Parathyroid adenoma (tissue), 2 donors: ENCODE measurements around the gene SLC25A34.
A peak's percentile ranks its signal among the peaks of the same experiment; 100 is the strongest.

ENCODE experiments used
- H2AFZ ChIP-seq: fragments of 300-600 bp; sonication (generic); one replicate; pipeline ENCODE4 v1.7.0; 2017; ENCODE audit warnings: antibody characterized with exemption, mild to moderate bottlenecking
- H3K27ac ChIP-seq: fragments of 300-600 bp; sonication (generic); one replicate; pipeline ENCODE4 v1.7.0; 2017
- H3K27me3 ChIP-seq: fragments of 300-600 bp; sonication (generic); one replicate; pipeline ENCODE4 v1.7.0; 2017; ENCODE audit warnings: low read length; ENCODE audit not compliant: control insufficient read depth, insufficient read depth
- H3K36me3 ChIP-seq: fragments of 300-600 bp; sonication (generic); one replicate; pipeline ENCODE4 v1.7.0; 2017; ENCODE audit warnings: low read length; ENCODE audit not compliant: control insufficient read depth, insufficient read depth
- H3K4me1 ChIP-seq: fragments of 300-600 bp; sonication (generic); one replicate; pipeline ENCODE4 v1.7.0; 2017; ENCODE audit warnings: control low read depth
- H3K4me2 ChIP-seq: fragments of 300-600 bp; sonication (generic); one replicate; pipeline ENCODE4 v1.7.0; 2017; ENCODE audit warnings: low read length
- H3K4me3 ChIP-seq: fragments of 300-600 bp; sonication (generic); one replicate; pipeline ENCODE4 v1.7.0; 2017; ENCODE audit warnings: low read depth, low read length
- H3K79me2 ChIP-seq: fragments of 300-600 bp; sonication (generic); one replicate; pipeline ENCODE4 v1.7.0; 2017; ENCODE audit warnings: control low read depth
- H3K9ac ChIP-seq: fragments of 300-600 bp; sonication (generic); one replicate; pipeline ENCODE4 v1.7.0; 2017; ENCODE audit warnings: mild to moderate bottlenecking
- H3K9me3 ChIP-seq: fragments of 300-600 bp; sonication (generic); one replicate; pipeline ENCODE4 v1.7.0; 2017; ENCODE audit warnings: low read length; ENCODE audit not compliant: control insufficient read depth
- CTCF ChIP-seq: fragments of 300-600 bp; sonication (generic); IDR thresholded peaks from one replicate; pipeline ENCODE4 v1.7.0; 2017; ENCODE audit warnings: antibody characterized with exemption, mild to moderate bottlenecking
- donor health status: primary hyperparathyroidism.

The SLC25A34 gene

GRCh38 chr1:15733218-15733725 is 2.8 kb upstream of the SLC25A34 start:
- Histone ChIP-seq H3K9ac (no peak overlapping the region), H3K36me3 (no peaks in the 10 kb centered on the region), H3K4me3 (no peak overlapping the region), H3K4me2 (no peak overlapping the region), H3K4me1 (peaks cover 14% of the 10 kb centered on the region), H3K9me3 (no peaks in the 10 kb centered on the region), H3K79me2 (no peaks in the 10 kb centered on the region), H3K27me3 (no peaks in the 10 kb centered on the region), H2AFZ (no peak overlapping the region), H3K27ac (no peak overlapping the region)
- no peak for TF ChIP-seq CTCF

GRCh38 chr1:15733726-15734226 is 2.3 kb upstream of the SLC25A34 start:
- H3K4me3 ChIP-seq = no peak overlapping the region
- no peak for TF ChIP-seq CTCF
- peaks cover 14% of the 10 kb centered on the region for H3K4me1 ChIP-seq
- no peaks in the 10 kb centered on the region for H3K9me3 ChIP-seq
- no peaks in the 10 kb centered on the region for H3K27me3 ChIP-seq
- no peak overlapping the region for H3K4me2 ChIP-seq
- H3K9ac ChIP-seq = no peak overlapping the region
- H3K36me3 ChIP-seq = no peaks in the 10 kb centered on the region
- no peak overlapping the region for H2AFZ ChIP-seq
- no peak overlapping the region for H3K27ac ChIP-seq
- H3K79me2 ChIP-seq = no peaks in the 10 kb centered on the region

DNA sequence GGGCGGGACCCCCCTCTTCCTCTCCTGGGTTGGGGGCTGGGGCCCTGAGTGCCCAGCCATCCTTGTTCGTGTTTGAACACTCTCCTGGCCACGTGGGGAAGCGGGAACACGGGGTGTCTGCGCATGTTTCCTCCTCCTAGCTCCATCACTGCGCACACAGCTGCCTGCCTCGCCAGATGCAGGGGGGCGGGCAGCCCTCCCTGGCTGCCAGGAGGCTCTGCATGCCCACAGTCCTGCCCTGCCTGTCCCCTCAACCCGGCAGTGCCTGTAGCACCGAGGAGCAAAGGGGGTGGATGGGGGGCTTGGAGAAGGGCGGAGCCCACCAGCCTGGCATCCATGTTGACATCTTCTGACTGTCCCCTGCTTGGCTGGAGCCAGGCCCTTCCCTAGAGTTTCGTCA is 1.8 kb upstream of the SLC25A34 start:
- no peaks in the 10 kb centered on the region for H3K9me3 ChIP-seq
- no peak for TF ChIP-seq CTCF
- H3K27ac ChIP-seq = peak overlapping the region; percentile 92
- H3K36me3 ChIP-seq = no peaks in the 10 kb centered on the region
- H3K4me2 ChIP-seq = no peak overlapping the region
- H3K4me1 ChIP-seq = peaks cover 14% of the 10 kb centered on the region
- H3K27me3 ChIP-seq = no peaks in the 10 kb centered on the region
- H3K4me3 ChIP-seq = no peak overlapping the region
- no peak overlapping the region for H3K9ac ChIP-seq
- H2AFZ ChIP-seq = no peak overlapping the region
- no peaks in the 10 kb centered on the region for H3K79me2 ChIP-seq

- Histone ChIP-seq H3K27me3 (no peaks in the 10 kb centered on the region), H3K9ac (no peak overlapping the region), H3K4me3 (no peak overlapping the region), H2AFZ (no peak overlapping the region), H3K9me3 (no peaks in the 10 kb centered on the region), H3K36me3 (no peaks in the 10 kb centered on the region), H3K79me2 (no peaks in the 10 kb centered on the region), H3K4me1 (peaks cover 14% of the 10 kb centered on the region), H3K27ac (peak overlapping the region; percentile 92), H3K4me2 (peak overlapping the region; percentile 62)
- TF ChIP-seq CTCF = no peak
Observed at GRCh38 chr1:15734901-15735300, 1.2 kb upstream of the SLC25A34 start.

DNA sequence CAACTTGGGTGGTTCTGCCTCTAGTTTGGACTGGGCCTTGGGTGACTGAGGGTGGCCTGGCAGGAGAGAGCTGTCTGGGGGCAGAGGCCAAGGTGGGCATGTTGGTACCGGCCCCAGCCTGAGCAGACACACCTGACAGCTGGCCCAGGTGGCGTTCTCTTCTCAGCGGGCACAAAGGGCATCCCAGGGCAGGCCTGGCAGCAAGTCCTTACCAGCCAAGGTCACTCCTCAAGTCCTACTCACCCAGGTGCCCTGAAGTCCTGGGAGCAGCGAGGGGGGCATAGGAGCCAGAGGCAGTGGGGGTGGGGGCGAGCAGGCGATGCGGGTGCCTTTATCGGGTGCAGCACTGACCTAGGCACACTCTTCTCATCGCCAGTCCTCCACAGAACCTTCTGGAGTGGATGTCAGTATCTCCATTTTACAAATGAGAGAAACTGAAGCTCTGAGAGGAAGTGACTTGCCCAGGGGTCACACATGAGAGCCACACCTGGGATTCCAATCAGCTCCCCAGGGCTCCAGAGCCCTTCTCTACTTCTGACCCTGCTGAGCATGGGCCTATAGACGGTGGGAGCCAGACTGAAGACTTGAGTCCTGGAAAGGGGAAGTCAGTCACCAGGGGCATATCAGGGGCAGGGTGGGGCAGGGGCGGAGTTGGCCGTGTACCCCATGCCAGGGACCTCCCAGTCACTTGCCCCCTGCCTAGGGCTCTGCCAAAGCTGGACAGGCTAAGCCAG is 587 bp upstream of the SLC25A34 start:
- H3K79me2 ChIP-seq = no peaks in the 10 kb centered on the region
- peaks cover 14% of the 10 kb centered on the region for H3K4me1 ChIP-seq
- no peaks in the 10 kb centered on the region for H3K9me3 ChIP-seq
- H3K27ac ChIP-seq = peak overlapping the region; percentile 92
- no peaks in the 10 kb centered on the region for H3K36me3 ChIP-seq
- peak overlapping the region; percentile 62 for H3K4me2 ChIP-seq
- H3K9ac ChIP-seq = no peak overlapping the region
- H2AFZ ChIP-seq = no peak overlapping the region
- no peak overlapping the region for H3K4me3 ChIP-seq
- no peak for TF ChIP-seq CTCF
- no peaks in the 10 kb centered on the region for H3K27me3 ChIP-seq
